HPDE6-E6E7 (cell line): ENCODE data around the gene MRPL11.
A peak's percentile ranks its signal among the peaks of the same experiment; 100 is the strongest.

Experiments used
- DNase-seq: peaks from one replicate; pipeline ENCODE4 v3.0.0; 2011; ENCODE audit warnings: missing footprints; ENCODE audit errors: extremely low spot score

MRPL11 gene

GRCh38 chr11:66438504-66439466, at the start of gene MRPL11:
Gene MRPL11, minus strand, starts transcription at chr11:66438848. Its CDS starts 94 bp downstream, at chr11:66438754.
- DNase-seq: peak; percentile 96

DNA sequence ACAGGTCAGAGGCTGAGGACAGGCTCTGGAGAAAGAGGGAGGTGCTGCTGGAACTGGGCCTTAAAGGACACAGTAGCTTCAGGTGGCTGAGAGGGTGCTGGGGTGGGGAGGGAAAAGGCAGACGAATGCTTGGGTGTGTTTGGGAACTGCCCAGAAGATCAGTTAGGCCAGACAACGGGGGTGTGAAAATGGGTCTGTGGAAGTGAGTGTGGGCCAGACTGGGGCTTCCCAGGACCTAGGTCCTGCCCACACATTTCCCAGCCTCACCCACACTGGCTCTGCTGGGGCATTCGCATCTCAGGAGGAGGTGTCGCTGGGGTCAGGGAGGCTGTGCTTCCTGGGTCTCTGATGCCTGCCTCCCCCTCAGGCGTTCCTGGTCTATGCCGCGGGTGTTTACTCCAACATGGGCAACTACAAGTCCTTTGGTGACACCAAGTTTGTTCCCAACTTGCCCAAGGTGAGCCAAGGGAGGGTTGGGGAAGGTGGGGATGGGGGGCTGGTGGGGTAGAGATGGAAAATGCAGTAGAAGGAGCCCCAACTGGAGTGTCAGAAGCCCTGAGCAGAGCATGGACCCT, 46.2 kb upstream of the MRPL11 start:
- no peak for DNase-seq

DNA sequence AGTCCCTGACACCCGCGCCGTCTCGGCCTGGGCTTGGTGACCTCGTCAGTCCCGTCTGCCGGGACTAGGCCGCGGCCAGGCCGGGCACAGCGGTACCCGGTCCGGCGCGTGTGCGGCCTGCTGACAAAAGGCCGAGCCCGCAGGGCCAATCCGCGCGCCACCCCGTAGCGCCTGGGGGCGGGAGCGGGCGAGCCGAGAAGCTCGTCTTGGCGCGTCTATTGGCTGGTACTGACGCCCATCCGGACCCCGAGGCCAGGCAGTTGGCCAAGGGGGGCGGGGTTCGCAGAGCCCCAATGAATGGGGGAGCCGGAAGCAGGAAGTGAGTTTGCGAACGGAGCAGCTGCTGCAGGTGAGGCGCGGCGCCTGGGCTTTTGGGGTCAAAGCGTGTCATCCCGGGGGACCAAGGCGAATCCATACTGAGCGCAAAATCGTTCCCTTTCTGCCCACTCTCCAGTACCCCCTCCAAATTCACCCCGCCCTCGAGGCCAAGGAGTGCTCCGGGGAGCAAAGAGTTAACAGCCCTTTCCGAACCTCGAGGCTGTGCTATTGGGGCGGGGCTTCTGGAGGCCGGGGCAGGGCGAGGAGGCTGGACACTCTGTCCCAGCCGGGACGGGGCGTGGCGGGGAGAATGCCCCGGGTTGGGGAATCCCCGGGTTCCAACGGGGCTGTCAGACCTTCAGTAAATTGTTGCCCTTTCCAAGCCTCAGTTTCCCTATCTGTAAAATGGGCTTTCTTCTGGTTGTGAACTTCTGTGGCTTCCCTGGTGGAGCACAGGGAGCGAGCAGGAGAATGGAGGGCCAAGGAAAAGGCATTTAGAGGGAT, 41.7 kb upstream of the MRPL11 start, which contains the start of gene DPP3:
Gene DPP3 (plus strand): TSS at position 318 of the 822 bp plus-strand sequence. CDS start 1,767 bp downstream, outside the sequence.
- peak; percentile 100 for DNase-seq

DNA sequence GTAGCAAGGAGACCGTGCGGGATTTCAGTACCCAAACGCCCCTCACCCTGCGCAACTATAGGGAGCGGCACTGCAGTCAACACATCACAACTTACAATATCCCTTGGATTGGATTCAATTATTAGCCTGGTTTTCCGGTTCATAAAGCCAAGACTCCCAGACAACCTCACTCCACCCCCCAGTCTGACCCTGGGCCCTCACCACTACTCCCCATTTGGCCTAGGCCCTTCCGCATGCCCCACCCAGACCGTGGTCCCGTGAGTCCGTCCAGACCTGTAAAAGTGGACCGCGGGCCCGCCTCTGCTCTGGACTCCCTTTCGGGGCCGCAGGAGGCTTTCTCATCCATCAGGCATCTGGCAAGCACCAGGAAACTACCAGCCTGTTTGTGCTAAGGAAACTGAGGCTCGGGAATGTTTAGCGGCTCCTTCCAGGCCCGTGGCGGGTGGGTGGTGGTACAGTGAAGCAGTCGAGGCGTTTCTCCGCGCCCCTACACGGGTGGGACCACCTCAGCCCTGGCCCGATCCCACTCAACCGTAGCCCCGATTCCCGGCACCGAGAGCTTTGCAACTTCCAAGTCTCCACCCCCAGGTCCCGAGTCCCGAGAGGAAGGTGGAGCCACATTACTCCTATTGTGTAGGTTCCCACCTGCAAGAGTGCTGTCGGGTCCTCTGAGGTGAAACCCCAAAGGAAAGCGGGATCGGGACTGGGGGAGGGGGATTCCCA, 40.9 kb upstream of the MRPL11 start:
- DNase-seq: peak; percentile 92

DNA sequence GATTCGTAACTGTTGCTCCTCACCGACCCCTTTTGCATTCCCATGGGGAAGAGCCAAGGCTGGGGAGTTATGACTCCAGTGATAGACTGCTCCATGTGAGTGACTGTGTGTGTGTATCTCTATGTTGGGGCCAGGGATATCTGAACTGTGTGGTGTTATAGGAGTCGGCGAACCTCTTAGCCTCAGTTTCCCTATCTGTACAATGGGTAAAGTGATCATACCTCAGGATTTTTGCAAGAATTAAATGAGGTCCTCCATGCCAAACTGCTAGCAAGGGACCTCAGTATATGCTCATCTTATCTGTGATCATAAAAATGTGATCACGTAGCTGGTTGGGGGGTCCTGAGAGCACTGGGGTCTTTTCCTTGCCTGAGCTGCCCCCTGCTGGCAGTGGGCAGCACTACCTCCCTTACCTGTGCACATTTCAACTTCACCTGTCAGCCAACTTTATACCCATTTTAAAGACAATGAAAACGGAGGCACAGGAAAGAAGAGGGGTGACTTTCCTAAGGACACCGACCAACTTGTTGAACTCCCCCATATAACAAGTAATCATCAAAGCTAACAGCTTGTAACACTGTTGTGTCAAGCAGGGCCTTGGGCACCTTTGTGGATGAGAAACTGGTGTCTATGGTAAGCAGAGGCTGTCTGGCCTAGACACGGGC, 40.2 kb upstream of the MRPL11 start:
- DNase-seq: no peak

- DNase-seq: no peak
Observed at GRCh38 chr11:66477263-66478201, 38.9 kb upstream of the MRPL11 start.

DNA sequence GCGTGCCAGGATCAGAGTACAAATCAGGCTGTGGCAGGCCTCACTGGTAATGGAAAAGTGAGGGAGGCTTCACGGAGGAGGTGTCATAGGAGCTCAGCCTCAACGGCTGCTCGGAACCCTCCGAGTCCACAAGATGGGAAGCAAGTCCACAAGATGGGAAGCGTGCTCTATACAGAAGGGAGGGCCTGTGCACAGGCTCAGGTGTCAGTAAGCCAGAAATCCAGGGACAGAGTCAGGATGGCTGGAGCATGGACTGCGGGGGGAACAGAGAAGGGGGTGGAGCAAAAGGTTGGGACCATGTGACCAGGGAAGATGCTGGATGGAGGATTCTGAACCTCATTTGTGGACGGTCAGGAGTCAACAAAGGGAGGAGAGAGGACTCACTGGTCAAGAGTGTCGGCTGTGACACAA, 38.2 kb upstream of the MRPL11 start:
- no peak for DNase-seq

DNA sequence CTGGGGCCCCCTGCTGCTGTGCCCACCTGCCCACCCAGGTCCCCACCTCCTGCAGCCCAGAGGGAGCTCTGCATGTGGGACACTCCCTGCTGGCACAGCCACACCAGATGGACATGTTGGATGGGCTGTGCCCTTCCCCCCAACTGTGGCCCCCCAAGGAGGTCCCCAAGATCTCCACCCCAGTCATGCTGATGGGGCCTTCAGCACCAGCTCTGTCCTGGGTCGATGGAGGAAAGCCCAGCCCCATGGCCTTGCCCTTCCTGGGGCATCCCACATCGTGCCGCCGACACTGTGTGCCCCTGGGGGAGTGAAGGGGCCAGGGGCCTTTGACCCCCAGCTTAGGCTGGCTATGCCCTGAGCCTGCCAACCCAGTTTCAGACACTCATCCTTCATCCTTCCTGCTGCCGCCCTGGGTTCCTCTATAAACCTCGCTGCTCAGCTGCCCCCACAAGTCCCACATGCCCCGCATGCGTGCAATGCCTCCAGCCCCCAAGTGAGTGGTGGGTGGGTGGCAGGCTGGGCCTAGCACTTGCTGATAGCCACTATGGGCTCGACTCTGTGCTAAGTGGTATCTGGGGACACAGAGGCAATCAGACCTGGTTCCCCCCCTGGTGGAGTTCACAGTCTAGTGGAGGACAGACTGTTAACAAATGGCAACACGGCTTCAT, 37.7 kb upstream of the MRPL11 start:
- no peak for DNase-seq

GRCh38 chr11:66475349-66476172, 36.9 kb upstream of the MRPL11 start:
- no peak for DNase-seq

DNA sequence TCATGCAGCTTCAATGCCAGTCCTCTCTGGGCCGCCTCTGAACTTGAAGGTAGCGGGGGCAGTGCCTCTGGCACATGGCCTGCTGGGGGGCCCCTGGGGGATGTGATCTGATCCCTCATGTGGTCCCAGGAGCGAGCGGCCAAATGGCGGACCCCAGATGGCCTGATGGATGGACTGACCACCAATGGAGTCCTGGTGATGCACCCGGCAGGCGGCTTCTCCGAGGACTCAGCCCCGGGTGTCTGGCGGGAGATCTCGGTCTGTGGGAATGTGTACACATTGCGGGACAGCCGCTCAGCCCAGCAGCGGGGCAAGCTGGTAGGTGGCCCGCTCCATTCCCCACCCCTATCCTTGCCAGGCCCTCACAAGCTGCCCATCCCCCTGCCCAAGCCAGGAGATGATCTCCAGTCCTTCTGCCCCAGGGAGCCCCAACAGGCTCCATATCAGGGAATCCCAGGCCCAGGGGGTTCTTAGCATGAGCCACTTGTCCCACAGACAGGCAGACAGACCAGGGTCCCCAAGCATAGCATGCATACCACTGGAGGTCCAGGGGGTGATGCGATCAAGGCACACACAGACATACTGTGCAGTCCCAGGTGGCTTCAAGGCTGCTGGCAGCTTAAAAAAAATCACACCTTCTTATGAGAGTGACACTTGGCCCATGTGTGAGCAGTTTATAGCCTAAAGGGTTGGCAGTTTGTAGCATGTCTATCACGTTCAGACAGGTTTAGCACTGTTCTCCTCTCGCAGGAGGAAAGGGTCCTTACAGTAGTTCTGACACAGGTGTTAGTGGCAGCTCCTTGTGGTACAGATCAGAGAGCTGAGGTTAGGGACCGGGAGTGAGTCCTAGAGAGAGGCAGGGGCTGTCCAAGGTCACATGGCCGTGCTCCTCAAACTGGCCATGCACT, 35.2 kb upstream of the MRPL11 start:
- no peak for DNase-seq

DNA sequence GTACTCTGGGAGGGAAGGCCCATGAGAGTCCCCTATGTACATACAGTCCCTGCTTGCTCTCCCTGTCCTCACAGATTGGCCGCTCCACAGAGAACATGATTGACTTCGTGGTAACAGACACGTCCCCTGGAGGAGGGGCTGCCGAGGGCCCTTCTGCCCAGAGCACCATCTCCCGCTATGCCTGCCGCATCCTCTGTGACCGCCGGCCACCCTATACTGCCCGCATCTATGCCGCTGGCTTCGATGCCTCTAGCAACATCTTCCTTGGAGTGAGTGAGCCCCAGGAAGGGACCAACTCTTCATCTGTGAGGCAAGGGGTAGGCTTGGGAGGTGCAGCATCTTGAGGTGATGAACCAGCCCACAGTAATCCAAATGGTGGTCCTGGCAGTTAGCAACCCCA, 34.5 kb upstream of the MRPL11 start:
- no peak for DNase-seq

DNA sequence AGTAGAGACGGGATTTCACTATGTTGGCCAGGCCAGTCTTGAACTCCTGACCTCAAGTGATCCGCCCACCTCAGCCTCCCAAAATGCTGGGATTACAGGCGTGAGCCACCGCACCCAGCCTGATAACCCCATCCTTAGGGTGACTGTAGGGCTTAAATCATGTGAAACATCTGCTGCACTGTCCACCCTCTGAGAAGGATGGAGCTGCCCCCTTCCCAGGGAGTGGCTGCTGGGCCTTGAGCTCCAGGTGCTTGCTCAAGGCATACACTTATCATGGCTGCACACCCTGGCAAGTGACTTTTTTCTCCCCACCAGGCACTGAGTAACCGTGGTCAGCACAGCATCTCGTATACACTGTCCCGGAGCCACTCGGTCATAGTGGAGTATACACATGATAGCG, 33.4 kb upstream of the MRPL11 start:
- no peak for DNase-seq

DNA sequence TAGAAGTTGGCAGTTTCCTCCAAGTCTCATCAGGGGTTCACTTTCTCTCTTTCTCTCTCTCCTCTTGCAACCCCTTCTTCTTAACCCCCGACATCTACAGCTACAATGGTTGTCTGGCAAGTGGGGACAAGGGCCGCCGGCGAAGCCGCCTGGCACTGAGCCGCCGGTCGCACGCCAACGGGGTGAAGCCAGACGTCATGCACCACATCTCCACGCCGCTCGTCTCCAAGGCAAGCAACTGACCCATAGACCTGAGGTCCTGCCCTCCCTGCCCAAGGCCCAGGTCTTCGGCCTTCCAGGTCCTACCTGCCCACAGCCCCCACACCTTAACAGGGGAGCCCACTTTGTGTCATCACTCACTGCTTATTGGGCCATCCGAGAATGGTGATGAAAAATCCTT, 32.5 kb upstream of the MRPL11 start:
- DNase-seq: no peak

- no peak for DNase-seq
Observed at GRCh38 chr11:66470015-66470414, 31.4 kb upstream of the MRPL11 start.

DNA sequence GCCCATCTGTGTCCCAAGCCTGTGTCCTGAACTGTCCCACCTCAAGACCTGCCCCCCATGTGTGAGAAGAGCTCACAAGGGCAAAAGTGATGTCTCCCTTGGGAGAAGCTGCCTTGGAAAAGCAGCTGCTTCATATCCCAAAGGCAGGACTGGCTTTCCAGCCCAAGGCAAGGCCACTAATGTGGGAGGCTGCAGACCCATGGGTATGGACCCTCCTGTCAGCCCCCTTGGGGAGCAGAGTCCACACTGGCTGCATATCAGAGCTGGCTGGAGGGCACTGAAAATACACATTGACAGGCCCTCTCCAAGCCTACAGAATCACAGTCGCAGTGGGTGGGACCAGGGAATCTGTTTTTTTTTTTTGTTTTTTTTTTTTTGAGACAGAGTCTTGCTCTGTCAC, 30.8 kb upstream of the MRPL11 start:
- DNase-seq: no peak

DNA sequence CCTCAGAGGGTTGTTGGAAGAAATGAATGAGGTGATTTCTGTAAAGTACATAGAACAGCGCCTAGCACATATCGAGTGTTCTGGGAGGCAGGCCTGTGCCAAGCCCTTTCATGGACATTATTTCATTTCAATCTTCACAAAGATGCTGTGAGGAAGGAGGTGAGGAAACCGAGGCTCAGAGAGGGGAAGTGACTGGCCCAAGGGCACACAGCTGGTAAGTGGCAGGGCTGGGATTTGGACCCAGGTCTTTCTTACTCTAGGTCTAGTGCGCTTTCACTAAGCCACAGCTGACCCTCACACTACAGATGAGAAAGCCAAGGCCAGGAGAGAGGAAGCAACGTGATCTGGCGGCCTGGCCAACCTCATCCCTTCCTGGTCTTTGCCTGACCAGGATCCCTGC, 30.0 kb upstream of the MRPL11 start:
- DNase-seq: no peak

DNA sequence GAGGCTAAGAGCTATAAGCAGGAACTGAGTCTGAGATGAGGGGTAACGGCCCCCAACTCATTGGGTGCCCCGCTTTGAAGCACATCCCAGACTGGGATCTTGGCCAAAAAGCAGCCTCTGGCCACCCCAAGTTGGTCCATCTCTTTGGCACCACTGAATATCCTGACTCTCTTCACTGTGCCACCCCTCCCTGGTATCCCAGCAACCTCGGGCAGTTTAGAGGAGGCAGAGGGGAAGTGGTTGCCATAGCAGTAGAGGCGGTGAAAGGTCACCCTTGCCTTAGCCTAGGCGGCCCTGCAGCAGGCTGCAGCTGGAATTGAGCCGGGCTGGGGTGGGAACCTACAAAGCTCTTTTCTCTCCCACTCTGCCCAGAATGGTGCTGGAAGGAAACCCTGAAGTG, 29.1 kb upstream of the MRPL11 start:
- DNase-seq: no peak
